ENCODE results near the gene MEPE.

DNA sequence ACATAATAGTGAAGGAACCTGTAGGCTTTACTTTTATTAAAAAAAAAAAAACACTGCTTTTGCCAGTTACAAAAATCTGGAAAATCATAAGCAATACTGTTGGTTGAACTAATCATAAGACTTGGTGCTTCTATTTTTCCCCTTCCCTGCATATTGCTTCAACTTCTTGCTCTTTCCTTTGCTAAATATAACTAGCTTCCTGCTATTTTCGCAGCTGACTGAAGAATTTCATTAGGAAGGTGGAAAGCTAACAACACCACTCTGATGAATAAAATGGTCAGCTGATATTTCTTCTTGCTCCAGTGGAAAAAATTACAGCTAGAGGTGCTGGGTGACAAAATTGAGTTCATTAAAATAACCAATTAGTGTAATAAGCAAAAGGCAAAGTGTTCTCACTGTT is 39.3 kb downstream of the MEPE start:
- TF ChIP-seq EP300 (conservative IDR thresholded peaks at IDR 0.05; ENCODE audit: poor library complexity, severe bottlenecking) (no peak), EZH2 (IDR thresholded peaks at IDR 0.05; ENCODE audit: borderline replicate concordance, insufficient read depth, low read length, poor library complexity, severe bottlenecking) (no peak), POLR2AphosphoS5 (IDR thresholded peaks at IDR 0.05) (no peak), TAF1 (IDR thresholded peaks at IDR 0.05; ENCODE audit: low read depth) (no peak), SMC3 (conservative IDR thresholded peaks at IDR 0.05; ENCODE audit: poor library complexity) (no peak), RAD21 (conservative IDR thresholded peaks at IDR 0.05) (no peak), MXI1 (conservative IDR thresholded peaks at IDR 0.05; ENCODE audit: poor library complexity, severe bottlenecking) (no peak)
- TF ChIP-seq, protein P1, sequence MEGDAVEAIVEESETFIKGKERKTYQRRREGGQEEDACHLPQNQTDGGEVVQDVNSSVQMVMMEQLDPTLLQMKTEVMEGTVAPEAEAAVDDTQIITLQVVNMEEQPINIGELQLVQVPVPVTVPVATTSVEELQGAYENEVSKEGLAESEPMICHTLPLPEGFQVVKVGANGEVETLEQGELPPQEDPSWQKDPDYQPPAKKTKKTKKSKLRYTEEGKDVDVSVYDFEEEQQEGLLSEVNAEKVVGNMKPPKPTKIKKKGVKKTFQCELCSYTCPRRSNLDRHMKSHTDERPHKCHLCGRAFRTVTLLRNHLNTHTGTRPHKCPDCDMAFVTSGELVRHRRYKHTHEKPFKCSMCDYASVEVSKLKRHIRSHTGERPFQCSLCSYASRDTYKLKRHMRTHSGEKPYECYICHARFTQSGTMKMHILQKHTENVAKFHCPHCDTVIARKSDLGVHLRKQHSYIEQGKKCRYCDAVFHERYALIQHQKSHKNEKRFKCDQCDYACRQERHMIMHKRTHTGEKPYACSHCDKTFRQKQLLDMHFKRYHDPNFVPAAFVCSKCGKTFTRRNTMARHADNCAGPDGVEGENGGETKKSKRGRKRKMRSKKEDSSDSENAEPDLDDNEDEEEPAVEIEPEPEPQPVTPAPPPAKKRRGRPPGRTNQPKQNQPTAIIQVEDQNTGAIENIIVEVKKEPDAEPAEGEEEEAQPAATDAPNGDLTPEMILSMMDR (IDR thresholded peaks at IDR 0.05; ENCODE audit: poor library complexity, severe bottlenecking), result no peak
- TF ChIP-seq, protein P2, sequence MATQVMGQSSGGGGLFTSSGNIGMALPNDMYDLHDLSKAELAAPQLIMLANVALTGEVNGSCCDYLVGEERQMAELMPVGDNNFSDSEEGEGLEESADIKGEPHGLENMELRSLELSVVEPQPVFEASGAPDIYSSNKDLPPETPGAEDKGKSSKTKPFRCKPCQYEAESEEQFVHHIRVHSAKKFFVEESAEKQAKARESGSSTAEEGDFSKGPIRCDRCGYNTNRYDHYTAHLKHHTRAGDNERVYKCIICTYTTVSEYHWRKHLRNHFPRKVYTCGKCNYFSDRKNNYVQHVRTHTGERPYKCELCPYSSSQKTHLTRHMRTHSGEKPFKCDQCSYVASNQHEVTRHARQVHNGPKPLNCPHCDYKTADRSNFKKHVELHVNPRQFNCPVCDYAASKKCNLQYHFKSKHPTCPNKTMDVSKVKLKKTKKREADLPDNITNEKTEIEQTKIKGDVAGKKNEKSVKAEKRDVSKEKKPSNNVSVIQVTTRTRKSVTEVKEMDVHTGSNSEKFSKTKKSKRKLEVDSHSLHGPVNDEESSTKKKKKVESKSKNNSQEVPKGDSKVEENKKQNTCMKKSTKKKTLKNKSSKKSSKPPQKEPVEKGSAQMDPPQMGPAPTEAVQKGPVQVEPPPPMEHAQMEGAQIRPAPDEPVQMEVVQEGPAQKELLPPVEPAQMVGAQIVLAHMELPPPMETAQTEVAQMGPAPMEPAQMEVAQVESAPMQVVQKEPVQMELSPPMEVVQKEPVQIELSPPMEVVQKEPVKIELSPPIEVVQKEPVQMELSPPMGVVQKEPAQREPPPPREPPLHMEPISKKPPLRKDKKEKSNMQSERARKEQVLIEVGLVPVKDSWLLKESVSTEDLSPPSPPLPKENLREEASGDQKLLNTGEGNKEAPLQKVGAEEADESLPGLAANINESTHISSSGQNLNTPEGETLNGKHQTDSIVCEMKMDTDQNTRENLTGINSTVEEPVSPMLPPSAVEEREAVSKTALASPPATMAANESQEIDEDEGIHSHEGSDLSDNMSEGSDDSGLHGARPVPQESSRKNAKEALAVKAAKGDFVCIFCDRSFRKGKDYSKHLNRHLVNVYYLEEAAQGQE (IDR thresholded peaks at IDR 0.05; ENCODE audit: borderline replicate concordance), result no peak
